Measurements from ENCODE around the gene NPTXR.
A peak's percentile ranks its signal among the peaks of the same experiment; 100 is the strongest.

Gene NPTXR

GRCh38 chr22:38799265-38800002 lies 44.4 kb downstream of the NPTXR start:
- DNase-seq (ENCODE audit: low read depth in 2 of 3, low spot score in 1 of 3), result no peak

GRCh38 chr22:38798496-38798895 lies 45.3 kb downstream of the NPTXR start:
- DNase-seq (ENCODE audit: low read depth in 2 of 3, low spot score in 1 of 3), result no peak

- no peak for DNase-seq (ENCODE audit: low read depth in 2 of 3, low spot score in 1 of 3)
Observed at GRCh38 chr22:38796262-38796957, 47.4 kb downstream of the NPTXR start.

- DNase-seq (ENCODE audit: low read depth in 2 of 3, low spot score in 1 of 3), result no peak
Observed at GRCh38 chr22:38795569-38795968, 48.3 kb downstream of the NPTXR start.

- peak; percentile 85 to 94 (median 88) for DNase-seq (ENCODE audit: low read depth in 2 of 3, low spot score in 1 of 3)
Observed at GRCh38 chr22:38793721-38794466, 49.9 kb downstream of the NPTXR start, which contains the start of gene DNAL4. DNAL4 (minus strand) TSS chr22:38794143; CDS start chr22:38782731, 11,412 bp downstream.

- DNase-seq (ENCODE audit: low read depth in 2 of 3, low spot score in 1 of 3), result no peak
Observed at GRCh38 chr22:38793317-38793716, 50.5 kb downstream of the NPTXR start.

GRCh38 chr22:38792833-38793232 lies 51.0 kb downstream of the NPTXR start:
- DNase-seq (ENCODE audit: low read depth in 2 of 3, low spot score in 1 of 3), result no peak

GRCh38 chr22:38789606-38790005 lies 54.2 kb downstream of the NPTXR start:
- no peak for DNase-seq (ENCODE audit: low read depth in 2 of 3, low spot score in 1 of 3)

- DNase-seq (ENCODE audit: low read depth in 2 of 3, low spot score in 1 of 3), result no peak
Observed at GRCh38 chr22:38788846-38789245, 55.0 kb downstream of the NPTXR start.

- DNase-seq (ENCODE audit: low read depth in 2 of 3, low spot score in 1 of 3), result no peak
Observed at GRCh38 chr22:38788021-38788816, 55.6 kb downstream of the NPTXR start.

GRCh38 chr22:38786631-38787030 lies 57.2 kb downstream of the NPTXR start:
- no peak for DNase-seq (ENCODE audit: low read depth in 2 of 3, low spot score in 1 of 3)

- no peak for DNase-seq (ENCODE audit: low read depth in 2 of 3, low spot score in 1 of 3)
Observed at GRCh38 chr22:38784856-38785255, 59.0 kb downstream of the NPTXR start.

GRCh38 chr22:38784035-38784434 lies 59.8 kb downstream of the NPTXR start:
- DNase-seq (ENCODE audit: low read depth in 2 of 3, low spot score in 1 of 3), result no peak

GRCh38 chr22:38783095-38783615 lies 60.7 kb downstream of the NPTXR start:
- DNase-seq (ENCODE audit: low read depth in 2 of 3, low spot score in 1 of 3), result no peak

- DNase-seq (ENCODE audit: low read depth in 2 of 3, low spot score in 1 of 3), result no peak
Observed at GRCh38 chr22:38782402-38783094, 61.3 kb downstream of the NPTXR start.

- DNase-seq (ENCODE audit: low read depth in 2 of 3, low spot score in 1 of 3), result no peak
Observed at GRCh38 chr22:38781033-38781432, 62.8 kb downstream of the NPTXR start.

- no peak for DNase-seq (ENCODE audit: low read depth in 2 of 3, low spot score in 1 of 3)
Observed at GRCh38 chr22:38777087-38777671, 66.6 kb downstream of the NPTXR start.

GRCh38 chr22:38776086-38776485 lies 67.7 kb downstream of the NPTXR start:
- no peak for DNase-seq (ENCODE audit: low read depth in 2 of 3, low spot score in 1 of 3)

GRCh38 chr22:38775656-38776055 lies 68.2 kb downstream of the NPTXR start:
- no peak for DNase-seq (ENCODE audit: low read depth in 2 of 3, low spot score in 1 of 3)

Data from stimulated activated CD4-positive, alpha-beta T cell treated with anti-CD3 and anti-CD28 coated beads, Interleukin-12 subunit alpha, Interleukin-12 subunit beta, amount 100 ng/mL, for 48 hours (primary cell).